ENCODE results near the gene CCDC88A.

Gene CCDC88A

DNA sequence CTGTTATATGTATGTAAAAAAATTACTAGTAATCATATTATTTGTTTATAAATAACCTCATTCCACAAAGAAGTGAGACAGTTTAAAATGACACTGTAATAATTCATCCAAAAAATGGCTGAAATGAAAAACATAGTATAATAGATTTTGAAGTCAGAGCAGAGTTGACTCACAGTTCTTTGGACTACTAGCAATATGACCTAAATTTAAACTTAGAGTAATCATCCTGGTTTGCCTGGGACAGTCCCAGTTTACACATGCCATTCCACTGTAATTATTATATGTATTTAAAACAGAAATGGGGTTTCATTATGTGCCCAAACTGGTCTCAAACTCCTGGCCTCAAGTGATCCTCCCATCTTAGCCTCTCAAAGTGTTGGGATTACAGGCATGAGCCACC, 48.3 kb downstream of the CCDC88A start:
- TF ChIP-seq TAF1 (IDR thresholded peaks at IDR 0.05; ENCODE audit: borderline replicate concordance, insufficient read depth, low read length) (no peak), POLR2AphosphoS5 (IDR thresholded peaks at IDR 0.05; ENCODE audit: low read depth, low read length) (no peak), SIN3A (IDR thresholded peaks at IDR 0.05; ENCODE audit: borderline replicate concordance, insufficient read depth, low read length) (no peak), FOXP2 (optimal IDR thresholded peaks at IDR 0.05; ENCODE audit: borderline replicate concordance, extremely low read depth, extremely low read length, insufficient read depth) (no peak)
- TF ChIP-seq, protein P1, sequence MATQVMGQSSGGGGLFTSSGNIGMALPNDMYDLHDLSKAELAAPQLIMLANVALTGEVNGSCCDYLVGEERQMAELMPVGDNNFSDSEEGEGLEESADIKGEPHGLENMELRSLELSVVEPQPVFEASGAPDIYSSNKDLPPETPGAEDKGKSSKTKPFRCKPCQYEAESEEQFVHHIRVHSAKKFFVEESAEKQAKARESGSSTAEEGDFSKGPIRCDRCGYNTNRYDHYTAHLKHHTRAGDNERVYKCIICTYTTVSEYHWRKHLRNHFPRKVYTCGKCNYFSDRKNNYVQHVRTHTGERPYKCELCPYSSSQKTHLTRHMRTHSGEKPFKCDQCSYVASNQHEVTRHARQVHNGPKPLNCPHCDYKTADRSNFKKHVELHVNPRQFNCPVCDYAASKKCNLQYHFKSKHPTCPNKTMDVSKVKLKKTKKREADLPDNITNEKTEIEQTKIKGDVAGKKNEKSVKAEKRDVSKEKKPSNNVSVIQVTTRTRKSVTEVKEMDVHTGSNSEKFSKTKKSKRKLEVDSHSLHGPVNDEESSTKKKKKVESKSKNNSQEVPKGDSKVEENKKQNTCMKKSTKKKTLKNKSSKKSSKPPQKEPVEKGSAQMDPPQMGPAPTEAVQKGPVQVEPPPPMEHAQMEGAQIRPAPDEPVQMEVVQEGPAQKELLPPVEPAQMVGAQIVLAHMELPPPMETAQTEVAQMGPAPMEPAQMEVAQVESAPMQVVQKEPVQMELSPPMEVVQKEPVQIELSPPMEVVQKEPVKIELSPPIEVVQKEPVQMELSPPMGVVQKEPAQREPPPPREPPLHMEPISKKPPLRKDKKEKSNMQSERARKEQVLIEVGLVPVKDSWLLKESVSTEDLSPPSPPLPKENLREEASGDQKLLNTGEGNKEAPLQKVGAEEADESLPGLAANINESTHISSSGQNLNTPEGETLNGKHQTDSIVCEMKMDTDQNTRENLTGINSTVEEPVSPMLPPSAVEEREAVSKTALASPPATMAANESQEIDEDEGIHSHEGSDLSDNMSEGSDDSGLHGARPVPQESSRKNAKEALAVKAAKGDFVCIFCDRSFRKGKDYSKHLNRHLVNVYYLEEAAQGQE (IDR thresholded peaks at IDR 0.05; ENCODE audit: insufficient read depth in 1 of 2, low read depth in 2 of 2, low read length in 2 of 2): no peak

DNA sequence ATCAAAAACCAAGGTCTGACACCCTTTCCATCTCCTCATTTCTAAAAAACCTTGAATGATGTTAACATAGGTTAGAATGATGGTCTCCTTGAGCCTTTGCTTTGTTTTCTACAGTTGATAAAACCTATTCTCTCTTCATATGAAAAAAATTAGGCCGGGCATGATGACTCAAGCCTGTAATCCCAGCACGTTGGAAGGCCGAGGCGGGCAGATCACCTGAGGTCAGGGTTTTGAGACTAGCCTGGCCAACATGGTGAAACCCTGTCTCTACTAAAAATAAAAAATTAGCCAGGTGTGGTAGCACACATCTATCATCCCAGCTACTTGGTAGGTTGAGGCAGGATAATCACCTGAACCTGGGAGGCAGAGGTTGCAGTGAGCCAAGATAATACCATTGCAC, 49.4 kb downstream of the CCDC88A start:
- TF ChIP-seq, protein P1 (IDR thresholded peaks at IDR 0.05; ENCODE audit: insufficient read depth in 1 of 2, low read depth in 2 of 2, low read length in 2 of 2): no peak
- TF ChIP-seq TAF1 (IDR thresholded peaks at IDR 0.05; ENCODE audit: borderline replicate concordance, insufficient read depth, low read length): no peak
- no peak for TF ChIP-seq POLR2AphosphoS5 (IDR thresholded peaks at IDR 0.05; ENCODE audit: low read depth, low read length)
- TF ChIP-seq FOXP2 (optimal IDR thresholded peaks at IDR 0.05; ENCODE audit: borderline replicate concordance, extremely low read depth, extremely low read length, insufficient read depth): no peak
- TF ChIP-seq SIN3A (IDR thresholded peaks at IDR 0.05; ENCODE audit: borderline replicate concordance, insufficient read depth, low read length): no peak

DNA sequence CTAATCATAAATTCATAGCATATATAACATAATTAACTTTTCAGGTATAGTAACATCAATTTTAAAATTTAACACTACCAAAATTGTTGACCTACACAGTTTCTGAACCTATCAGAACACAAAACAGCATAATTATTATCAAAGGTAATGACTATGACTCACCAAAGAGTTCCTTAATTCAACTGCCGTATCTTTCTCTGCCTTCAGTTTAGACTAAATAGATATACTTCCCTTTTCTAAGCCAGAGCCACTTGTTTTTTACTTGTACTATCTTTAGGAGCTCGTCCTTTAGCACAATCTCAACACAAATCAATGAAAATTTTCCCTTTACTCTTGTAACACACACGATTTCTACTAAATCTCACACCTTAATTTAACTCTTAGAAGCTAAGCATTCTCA, 54.4 kb downstream of the CCDC88A start:
- TF ChIP-seq POLR2AphosphoS5 (IDR thresholded peaks at IDR 0.05; ENCODE audit: low read depth, low read length) (no peak), FOXP2 (optimal IDR thresholded peaks at IDR 0.05; ENCODE audit: borderline replicate concordance, extremely low read depth, extremely low read length, insufficient read depth) (no peak), SIN3A (IDR thresholded peaks at IDR 0.05; ENCODE audit: borderline replicate concordance, insufficient read depth, low read length) (no peak), TAF1 (IDR thresholded peaks at IDR 0.05; ENCODE audit: borderline replicate concordance, insufficient read depth, low read length) (no peak)
- TF ChIP-seq, protein P1 (IDR thresholded peaks at IDR 0.05; ENCODE audit: insufficient read depth in 1 of 2, low read depth in 2 of 2, low read length in 2 of 2): no peak

DNA sequence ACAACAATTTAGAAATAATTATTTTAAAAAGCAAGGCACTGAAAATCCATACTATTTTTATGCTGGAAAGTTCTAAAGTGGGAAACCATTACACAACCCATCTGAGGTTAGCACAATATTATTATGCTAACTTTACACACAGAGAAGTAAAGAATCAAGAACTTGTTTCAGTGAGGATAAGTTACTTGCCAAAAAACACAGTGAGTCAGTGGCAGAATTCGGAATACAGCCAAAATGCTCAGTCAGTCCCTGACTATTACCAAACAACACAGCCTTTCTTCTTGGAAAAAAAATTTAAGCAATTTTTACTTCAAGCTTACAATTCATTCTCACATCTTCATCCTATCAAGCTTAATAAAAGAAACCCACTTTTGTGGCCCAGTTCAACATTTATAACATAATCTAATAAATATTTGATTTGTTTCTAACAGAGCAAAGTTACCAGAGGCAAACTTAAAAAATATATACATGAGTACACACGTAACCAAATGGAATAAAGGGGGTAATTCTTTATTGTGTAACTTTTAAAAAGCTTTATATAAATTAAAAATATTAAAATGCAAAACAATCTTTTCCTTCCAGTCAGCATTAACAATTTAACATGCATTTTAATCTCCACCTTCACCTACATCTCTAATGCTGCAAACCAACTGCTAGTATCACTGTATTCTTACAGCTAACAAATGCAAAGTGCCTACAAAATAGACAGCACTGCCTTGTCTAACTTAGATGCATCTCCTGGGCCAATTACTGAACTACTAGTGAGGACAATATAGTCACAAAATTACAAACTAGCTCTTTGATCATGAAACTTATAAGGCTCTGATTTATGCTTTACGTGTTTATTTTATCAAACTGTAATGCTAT, 55.2 kb downstream of the CCDC88A start:
- TF ChIP-seq POLR2AphosphoS5 (IDR thresholded peaks at IDR 0.05; ENCODE audit: low read depth, low read length): no peak
- TF ChIP-seq SIN3A (IDR thresholded peaks at IDR 0.05; ENCODE audit: borderline replicate concordance, insufficient read depth, low read length): no peak
- no peak for TF ChIP-seq TAF1 (IDR thresholded peaks at IDR 0.05; ENCODE audit: borderline replicate concordance, insufficient read depth, low read length)
- TF ChIP-seq, protein P1 (IDR thresholded peaks at IDR 0.05; ENCODE audit: insufficient read depth in 1 of 2, low read depth in 2 of 2, low read length in 2 of 2): no peak
- TF ChIP-seq FOXP2 (optimal IDR thresholded peaks at IDR 0.05; ENCODE audit: borderline replicate concordance, extremely low read depth, extremely low read length, insufficient read depth): no peak
